PC-3 (cell line): ENCODE measurements around the gene PPP1R7.

Experiments
- EZH2 ChIP-seq: fragments of 300-600 bp; sonication (generic); IDR thresholded peaks from one replicate; pipeline ENCODE4 v1.6.1; 2017; ENCODE audit warnings: antibody characterized with exemption, mild to moderate bottlenecking, low read length; ENCODE audit not compliant: unreplicated experiment
- TF ChIP-seq, protein P1 (sequence below): fragments of 300-600 bp; sonication (generic); conservative IDR thresholded peaks from 2 replicates; pipeline ENCODE4 v1.5.1; 2017; ENCODE audit warnings: antibody characterized with exemption, low read depth, mild to moderate bottlenecking, low read length

DNA sequence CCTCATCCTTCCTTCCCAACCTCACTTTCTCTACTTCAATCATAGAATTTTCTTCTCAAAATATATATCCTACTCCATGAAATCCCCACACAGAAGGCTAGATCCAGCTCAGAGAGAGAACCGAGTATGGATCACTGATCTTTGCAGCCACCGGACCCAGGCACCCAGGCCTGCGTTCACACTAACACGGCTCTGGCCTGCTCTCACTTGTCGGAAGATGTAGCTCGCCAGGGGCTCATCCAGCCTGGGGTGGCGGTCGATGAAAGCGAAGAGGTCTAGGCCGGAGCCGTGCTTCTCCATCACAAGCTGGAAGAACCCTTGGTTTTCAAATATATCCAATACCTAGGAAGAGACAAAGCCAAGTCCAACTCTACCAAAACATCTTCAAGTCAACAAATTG is 35.4 kb upstream of the PPP1R7 start:
- TF ChIP-seq, protein P1, sequence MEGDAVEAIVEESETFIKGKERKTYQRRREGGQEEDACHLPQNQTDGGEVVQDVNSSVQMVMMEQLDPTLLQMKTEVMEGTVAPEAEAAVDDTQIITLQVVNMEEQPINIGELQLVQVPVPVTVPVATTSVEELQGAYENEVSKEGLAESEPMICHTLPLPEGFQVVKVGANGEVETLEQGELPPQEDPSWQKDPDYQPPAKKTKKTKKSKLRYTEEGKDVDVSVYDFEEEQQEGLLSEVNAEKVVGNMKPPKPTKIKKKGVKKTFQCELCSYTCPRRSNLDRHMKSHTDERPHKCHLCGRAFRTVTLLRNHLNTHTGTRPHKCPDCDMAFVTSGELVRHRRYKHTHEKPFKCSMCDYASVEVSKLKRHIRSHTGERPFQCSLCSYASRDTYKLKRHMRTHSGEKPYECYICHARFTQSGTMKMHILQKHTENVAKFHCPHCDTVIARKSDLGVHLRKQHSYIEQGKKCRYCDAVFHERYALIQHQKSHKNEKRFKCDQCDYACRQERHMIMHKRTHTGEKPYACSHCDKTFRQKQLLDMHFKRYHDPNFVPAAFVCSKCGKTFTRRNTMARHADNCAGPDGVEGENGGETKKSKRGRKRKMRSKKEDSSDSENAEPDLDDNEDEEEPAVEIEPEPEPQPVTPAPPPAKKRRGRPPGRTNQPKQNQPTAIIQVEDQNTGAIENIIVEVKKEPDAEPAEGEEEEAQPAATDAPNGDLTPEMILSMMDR = no peak
- TF ChIP-seq EZH2 = no peak
